Effector memory CD8-positive, alpha-beta T cell (primary cell): ENCODE data around the gene FN3K.

Experiments
- ATAC-seq: fragments of 150-1000 bp; cut with Tn5 transposase; replicated peaks from 2 replicates; pipeline ENCODE4 v1.10.0; 2021; ENCODE audit warnings: mild to moderate bottlenecking, moderate library complexity
- DNase-seq, 3 experiments: peaks; one replicate each; pipeline ENCODE4 v3.0.0; 2021
- H3K27ac Mint-ChIP-seq, 2 donors: one replicate each; pipeline ENCODE4 v1.8.0; 2022; ENCODE audit warnings: mild to moderate bottlenecking in 2 of 2, mixed read lengths in 2 of 2, moderate library complexity in 2 of 2
- H3K27me3 Mint-ChIP-seq, 2 donors: one replicate each; pipeline ENCODE4 v1.8.0; 2022; ENCODE audit warnings: mixed read lengths in 2 of 2
- H3K36me3 Mint-ChIP-seq: one replicate; pipeline ENCODE4 v1.8.0; 2022; ENCODE audit warnings: mild to moderate bottlenecking, moderate library complexity, mixed read lengths; ENCODE audit not compliant: insufficient read depth
- H3K4me1 Mint-ChIP-seq, 2 donors: one replicate each; pipeline ENCODE4 v1.8.0; 2022; ENCODE audit warnings: low read depth in 2 of 2, mixed read lengths in 2 of 2
- H3K4me3 Mint-ChIP-seq, 2 donors: one replicate each; pipeline ENCODE4 v1.8.0; 2022; ENCODE audit warnings: mild to moderate bottlenecking in 2 of 2, mixed read lengths in 2 of 2, moderate library complexity in 2 of 2
- H3K9me3 Mint-ChIP-seq, 2 donors: one replicate each; pipeline ENCODE4 v1.8.0; 2022; ENCODE audit warnings: mixed read lengths in 2 of 2

Gene FN3K

GRCh38 chr17:82696916-82697807 lies 38.3 kb upstream of the FN3K start:
- DNase-seq (peak in 1 of 3 experiments; percentile 12), ATAC-seq (no peak)
- Mint-ChIP-seq H3K27me3 (no peaks in the 10 kb centered on the region), H3K36me3 (peaks cover 10% of the 10 kb centered on the region), H3K27ac (no peak overlapping the region), H3K9me3 (peaks cover 0 to 2% of the 10 kb centered on the region in 2 donors), H3K4me1 (peaks cover 8 to 10% of the 10 kb centered on the region in 2 donors), H3K4me3 (peak overlapping the region; percentile 82 to 83)

DNA sequence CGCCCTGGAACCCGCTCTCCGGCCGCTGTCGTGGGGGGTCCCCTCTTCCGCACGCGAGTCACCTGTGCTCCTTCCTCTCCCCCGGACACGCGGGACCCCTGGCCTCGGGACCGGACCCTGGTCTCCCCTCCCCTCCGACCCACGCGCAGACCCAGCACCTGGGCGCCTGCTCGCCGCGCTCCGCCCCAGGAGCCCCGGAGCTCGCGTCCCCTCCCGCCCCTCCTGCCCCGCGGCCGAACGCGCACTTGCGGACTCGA lies 37.7 kb upstream of the FN3K start:
- no peaks in the 10 kb centered on the region for H3K27me3 Mint-ChIP-seq
- H3K9me3 Mint-ChIP-seq: peaks cover 0 to 2% of the 10 kb centered on the region in 2 donors
- peaks cover 8 to 10% of the 10 kb centered on the region in 2 donors for H3K4me1 Mint-ChIP-seq
- peak overlapping the region; percentile 82 to 83 for H3K4me3 Mint-ChIP-seq
- peaks cover 10% of the 10 kb centered on the region for H3K36me3 Mint-ChIP-seq
- DNase-seq (no peak), ATAC-seq (no peak)
- no peak overlapping the region for H3K27ac Mint-ChIP-seq

DNA sequence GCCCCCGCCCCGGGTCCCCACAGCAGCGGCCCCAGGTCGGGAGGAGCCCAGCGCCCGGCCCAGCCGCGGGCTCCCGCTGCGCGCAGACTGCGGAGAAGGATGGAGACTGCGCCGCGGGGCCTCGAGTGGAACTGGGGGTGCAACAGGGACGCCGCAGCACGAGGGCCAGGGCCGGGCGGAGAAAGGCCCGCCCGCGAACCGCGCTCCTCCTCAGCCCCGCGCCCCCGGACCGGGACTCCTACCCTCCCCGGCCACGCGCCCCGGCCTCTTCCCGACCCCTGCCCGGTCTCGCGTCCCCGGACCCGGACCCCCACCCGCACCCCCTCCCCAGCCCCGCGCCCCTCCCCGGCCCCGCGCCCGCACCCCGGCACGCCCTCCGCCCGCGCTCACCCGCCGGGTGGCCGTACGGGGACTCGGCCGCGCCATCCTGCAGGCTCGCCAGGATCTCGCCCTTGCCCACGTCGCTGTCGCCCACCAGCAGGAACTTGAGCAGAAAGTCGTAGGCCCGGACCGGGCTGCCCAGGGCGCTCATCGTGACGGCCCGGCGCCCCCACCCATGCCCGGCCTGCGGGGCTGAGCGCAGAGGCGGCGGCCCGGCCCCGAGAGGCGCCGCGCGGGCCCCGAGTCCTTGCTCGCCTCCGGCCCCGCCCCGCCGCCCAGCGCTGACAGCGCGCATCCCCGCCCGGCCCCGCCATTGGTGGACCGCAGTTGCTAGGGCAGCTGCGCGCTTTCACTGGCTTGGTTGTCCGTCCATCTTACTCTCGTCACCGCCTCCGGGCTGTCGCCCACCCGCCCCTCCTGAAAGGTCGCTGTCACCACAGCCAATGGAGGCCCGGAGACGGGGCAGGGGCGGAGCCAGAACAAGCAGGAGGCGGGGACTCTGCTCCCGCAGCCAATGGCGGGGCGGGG lies 37.1 kb upstream of the FN3K start, which contains the start of gene RAB40B:
TSS of gene RAB40B (minus strand) at position 634 of the 909 bp plus-strand sequence. CDS start at position 532, 102 bp downstream.
- H3K4me3 Mint-ChIP-seq: peak within 1 kb of the TSS; percentile 82 to 83
- peak within 1 kb of the TSS in 1 of 2 donors; percentile 23 for H3K27ac Mint-ChIP-seq
- DNase-seq: peak; percentile 98
- H3K27me3 Mint-ChIP-seq: no peaks in the 10 kb centered on the region
- peaks cover 0 to 2% of the 10 kb centered on the region in 2 donors for H3K9me3 Mint-ChIP-seq
- peaks cover 5% of the 10 kb centered on the region for H3K36me3 Mint-ChIP-seq
- peak; percentile 96 for ATAC-seq
- H3K4me1 Mint-ChIP-seq: peaks cover 8 to 10% of the 10 kb centered on the region in 2 donors

GRCh38 chr17:82698974-82699442 lies 36.4 kb upstream of the FN3K start:
- ATAC-seq: no peak
- Mint-ChIP-seq H3K9me3 (peaks cover 0 to 2% of the 10 kb centered on the region in 2 donors), H3K27me3 (peaks cover 0 to 3% of the 10 kb centered on the region in 2 donors), H3K4me1 (peaks cover 8 to 10% of the 10 kb centered on the region in 2 donors), H3K4me3 (peak overlapping the region; percentile 82 to 83), H3K27ac (peak overlapping the region in 1 of 2 donors; percentile 23), H3K36me3 (peaks cover 5% of the 10 kb centered on the region)
- no peak for DNase-seq

DNA sequence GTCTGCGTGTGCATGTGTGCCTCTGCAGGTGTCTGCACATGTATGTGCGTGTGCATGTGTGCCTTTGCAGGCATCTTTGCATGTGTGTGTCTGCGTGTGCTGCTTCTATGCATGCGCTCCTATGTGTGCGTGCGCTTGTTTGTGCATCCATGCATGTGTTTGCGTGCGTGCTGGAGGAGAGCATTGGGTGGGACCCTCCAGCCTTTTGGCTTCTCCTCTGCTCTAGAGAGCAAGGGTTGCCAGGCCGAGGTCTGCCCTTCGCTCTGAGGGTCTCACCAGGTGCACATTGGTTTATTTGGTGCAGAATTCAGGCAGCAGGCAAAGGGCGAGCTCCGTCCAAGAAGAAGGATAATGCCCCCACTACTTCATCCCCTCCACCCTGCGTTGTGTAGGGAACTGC lies 35.9 kb upstream of the FN3K start:
- peaks cover 5% of the 10 kb centered on the region for H3K36me3 Mint-ChIP-seq
- DNase-seq (no peak), ATAC-seq (no peak)
- peak overlapping the region in 1 of 2 donors; percentile 23 for H3K27ac Mint-ChIP-seq
- peaks cover 8 to 10% of the 10 kb centered on the region in 2 donors for H3K4me1 Mint-ChIP-seq
- peak overlapping the region; percentile 82 to 83 for H3K4me3 Mint-ChIP-seq
- H3K9me3 Mint-ChIP-seq: peaks cover 0 to under 1% of the 10 kb centered on the region in 2 donors
- H3K27me3 Mint-ChIP-seq: peaks cover 0 to 7% of the 10 kb centered on the region in 2 donors

DNA sequence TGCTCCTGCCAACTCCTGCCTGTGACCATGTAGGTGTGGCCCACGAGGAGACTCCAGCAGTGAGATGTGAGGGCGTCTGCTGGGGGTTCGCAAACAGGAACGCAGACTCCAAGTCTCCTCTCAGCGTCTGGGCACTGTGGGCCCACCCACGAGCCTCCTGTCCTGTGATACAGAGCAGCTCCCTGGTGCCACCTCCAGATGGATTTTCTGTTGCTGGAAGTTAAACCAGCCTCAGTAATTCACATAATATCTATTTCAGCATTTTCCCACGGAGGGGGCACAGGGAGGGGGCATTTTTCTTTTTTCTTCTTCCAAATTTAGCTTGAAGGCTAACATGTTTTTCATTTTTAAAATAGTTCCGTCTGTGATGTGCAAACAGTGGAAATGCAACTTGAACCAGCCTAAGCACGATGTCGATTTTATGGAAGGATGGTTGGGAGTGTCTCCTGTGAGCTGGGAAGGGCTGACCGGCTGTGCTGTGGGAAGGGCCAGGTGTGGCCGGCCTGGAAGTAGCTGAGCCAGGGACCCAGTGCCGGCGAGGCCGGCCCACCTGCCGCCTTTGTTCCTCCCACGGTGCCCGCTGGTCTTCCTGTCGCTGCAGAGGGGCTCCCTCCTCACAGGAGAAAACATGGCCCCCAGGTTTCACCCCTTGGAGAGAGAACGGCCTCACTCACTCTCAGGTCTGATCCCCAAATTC lies 33.0 kb upstream of the FN3K start:
- Mint-ChIP-seq H3K4me1 (peaks cover 6 to 8% of the 10 kb centered on the region in 2 donors), H3K9me3 (no peaks in the 10 kb centered on the region), H3K27me3 (peaks cover 0 to 7% of the 10 kb centered on the region in 2 donors), H3K4me3 (no peak overlapping the region), H3K36me3 (peaks cover 1% of the 10 kb centered on the region), H3K27ac (no peak overlapping the region)
- DNase-seq (no peak), ATAC-seq (no peak)

DNA sequence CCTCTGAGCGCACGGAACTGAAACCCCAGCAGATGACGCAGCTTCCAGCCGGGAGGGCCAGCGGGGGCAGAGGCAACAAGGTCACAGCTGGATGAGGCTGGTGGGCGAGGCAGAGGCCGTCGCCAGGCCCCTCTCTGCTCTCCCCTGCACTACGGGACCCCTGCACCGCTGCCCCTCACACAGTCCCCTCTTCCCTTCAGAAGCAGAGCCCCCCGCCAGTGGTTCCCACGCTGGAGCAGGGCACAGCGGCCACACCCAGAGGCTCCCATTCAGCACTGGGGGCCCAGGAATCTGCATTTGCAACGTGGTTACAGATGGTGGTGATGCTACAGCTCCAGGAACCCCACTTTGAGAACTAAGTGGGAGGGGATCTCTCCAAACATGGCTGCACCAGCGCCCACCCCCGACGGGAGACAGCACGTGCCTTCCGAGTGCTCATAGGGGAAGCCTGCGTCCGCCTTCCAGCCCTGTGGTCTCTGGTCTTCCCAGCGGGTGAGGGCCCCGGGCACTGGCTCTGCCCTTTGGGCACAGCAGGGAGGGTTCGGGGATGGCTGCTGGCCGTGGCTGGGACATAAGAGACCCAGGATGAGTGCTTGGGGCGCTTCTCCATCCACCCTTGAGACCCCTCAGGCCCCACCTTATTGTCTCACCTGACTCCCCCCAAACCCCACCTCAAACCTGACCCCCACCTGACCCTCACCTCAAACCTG lies 32.2 kb upstream of the FN3K start:
- no peaks in the 10 kb centered on the region for H3K9me3 Mint-ChIP-seq
- H3K4me3 Mint-ChIP-seq: no peak overlapping the region
- DNase-seq (no peak), ATAC-seq (no peak)
- H3K4me1 Mint-ChIP-seq: peaks cover 6 to 7% of the 10 kb centered on the region in 2 donors
- no peaks in the 10 kb centered on the region for H3K36me3 Mint-ChIP-seq
- no peak overlapping the region for H3K27ac Mint-ChIP-seq
- peaks cover 0 to 7% of the 10 kb centered on the region in 2 donors for H3K27me3 Mint-ChIP-seq

DNA sequence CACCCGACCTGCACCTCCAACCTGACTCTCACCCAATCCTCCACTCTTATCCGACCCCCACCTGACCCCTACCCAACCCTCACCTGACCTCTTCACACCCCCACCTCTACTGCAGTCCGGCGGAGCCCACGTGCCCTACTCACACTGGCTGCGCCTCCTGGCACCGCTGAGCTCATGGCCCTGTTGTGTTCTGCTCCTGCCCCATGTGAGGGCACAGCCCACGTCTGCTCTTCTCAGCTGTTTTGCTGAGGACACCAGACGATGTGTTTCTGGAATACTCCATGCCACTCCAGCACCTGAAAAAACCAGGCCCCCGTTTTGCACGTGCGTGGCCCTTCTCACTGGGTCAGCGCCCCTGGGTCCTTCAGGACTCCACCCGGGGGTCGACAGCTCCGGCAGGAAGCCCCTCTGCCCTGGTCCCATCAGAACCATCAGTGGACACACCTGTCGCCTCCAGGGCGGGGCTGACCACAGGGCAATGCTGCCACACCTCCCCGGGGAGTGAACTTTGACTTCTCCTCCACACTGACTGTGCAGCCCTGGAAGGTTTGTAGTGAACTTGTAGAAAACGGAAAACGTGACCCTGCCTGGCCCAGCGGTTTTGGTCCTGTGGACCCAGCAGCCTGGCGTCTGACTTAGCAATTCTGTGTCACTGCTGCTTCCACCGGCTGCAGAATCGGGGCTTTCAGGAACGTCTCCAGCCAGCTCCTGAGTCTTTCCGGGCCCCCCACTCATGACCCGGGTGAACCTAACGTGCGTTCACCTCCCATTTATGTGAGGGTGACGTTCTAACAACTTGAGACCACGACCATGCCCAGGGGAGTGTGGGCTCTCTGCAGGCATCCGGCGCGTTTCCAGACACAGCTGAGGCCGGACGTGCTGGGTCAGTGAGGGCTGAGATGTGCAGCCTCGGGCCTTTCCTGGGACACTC lies 31.2 kb upstream of the FN3K start:
- DNase-seq: no peak
- no peak for ATAC-seq
- H3K36me3 Mint-ChIP-seq: no peaks in the 10 kb centered on the region
- H3K4me1 Mint-ChIP-seq: peaks cover 3 to 5% of the 10 kb centered on the region in 2 donors
- no peaks in the 10 kb centered on the region for H3K9me3 Mint-ChIP-seq
- H3K27me3 Mint-ChIP-seq: peaks cover 0 to 7% of the 10 kb centered on the region in 2 donors
- H3K27ac Mint-ChIP-seq: no peak overlapping the region
- no peak overlapping the region for H3K4me3 Mint-ChIP-seq

GRCh38 chr17:82704886-82705285 lies 30.5 kb upstream of the FN3K start:
- no peak overlapping the region for H3K4me3 Mint-ChIP-seq
- H3K9me3 Mint-ChIP-seq: no peaks in the 10 kb centered on the region
- H3K27ac Mint-ChIP-seq: no peak overlapping the region
- no peaks in the 10 kb centered on the region for H3K4me1 Mint-ChIP-seq
- no peaks in the 10 kb centered on the region for H3K36me3 Mint-ChIP-seq
- ATAC-seq (no peak), DNase-seq (no peak)
- H3K27me3 Mint-ChIP-seq: peaks cover 0 to 7% of the 10 kb centered on the region in 2 donors

DNA sequence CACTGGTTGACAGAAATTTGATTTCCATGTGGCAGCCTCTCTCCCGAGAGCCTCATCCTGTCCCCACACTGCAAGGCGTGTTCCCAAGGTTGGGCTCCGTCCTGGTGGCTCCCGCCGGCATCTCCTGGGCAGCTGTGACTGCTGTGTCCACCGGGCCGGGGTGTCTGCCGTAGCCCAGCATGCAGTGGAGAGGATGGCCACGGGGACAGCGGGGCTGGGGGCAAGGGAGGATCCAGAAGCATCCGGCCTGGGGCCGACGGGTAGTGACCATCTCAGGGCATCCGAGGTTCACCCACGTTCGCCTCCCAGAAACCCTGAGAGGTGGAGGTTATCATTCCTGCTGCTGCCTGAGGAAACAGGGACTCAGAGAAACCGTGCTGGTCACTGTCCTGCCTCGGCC lies 29.7 kb upstream of the FN3K start:
- Mint-ChIP-seq H3K4me1 (no peaks in the 10 kb centered on the region), H3K4me3 (no peak overlapping the region), H3K27ac (no peak overlapping the region), H3K36me3 (no peaks in the 10 kb centered on the region), H3K27me3 (peaks cover 0 to 7% of the 10 kb centered on the region in 2 donors), H3K9me3 (no peaks in the 10 kb centered on the region)
- ATAC-seq (no peak), DNase-seq (no peak)

DNA sequence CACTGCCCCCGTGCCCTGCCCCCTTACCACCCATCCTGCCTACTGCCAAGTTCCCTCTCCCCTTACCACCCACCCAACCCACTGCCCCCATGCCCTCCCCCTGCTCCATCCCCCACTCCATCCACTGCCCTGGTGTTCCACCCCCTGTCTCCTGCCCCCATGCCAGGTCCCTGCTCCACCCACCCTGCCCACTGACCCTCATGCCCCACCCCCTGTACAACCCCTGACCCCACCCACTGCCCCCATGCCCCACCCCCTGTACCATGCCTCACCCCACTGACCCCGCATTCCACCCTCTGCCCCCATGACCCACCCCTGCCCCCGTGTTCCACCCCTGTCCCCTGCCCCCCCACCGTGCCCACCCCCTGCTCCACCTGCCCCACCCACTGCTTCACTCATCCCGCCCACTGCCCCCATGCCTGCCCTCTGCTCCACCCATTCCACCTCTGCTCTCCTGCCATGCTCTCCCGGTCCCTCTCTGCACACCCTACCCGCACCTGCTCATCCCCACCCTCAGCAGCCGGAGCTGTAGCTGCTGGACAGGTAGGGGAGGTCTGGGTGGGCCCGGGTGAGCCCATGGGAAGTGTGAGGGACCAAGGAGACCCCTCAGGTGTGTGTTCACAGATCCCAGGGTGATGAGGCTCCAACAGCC lies 26.3 kb upstream of the FN3K start:
- no peaks in the 10 kb centered on the region for H3K4me1 Mint-ChIP-seq

More for the DNA sequence above, 26.3 kb upstream of the FN3K start:
- H3K9me3 Mint-ChIP-seq: no peaks in the 10 kb centered on the region
- no peak overlapping the region for H3K27ac Mint-ChIP-seq
- peaks cover 0 to 3% of the 10 kb centered on the region in 2 donors for H3K27me3 Mint-ChIP-seq
- H3K36me3 Mint-ChIP-seq: no peaks in the 10 kb centered on the region
- no peak for ATAC-seq
- no peak overlapping the region for H3K4me3 Mint-ChIP-seq
- no peak for DNase-seq
